GM10847 (cell line): Measurements from ENCODE around the gene LMX1A.

Experiments
- POLR2A ChIP-seq: IDR thresholded peaks from 2 replicates; pipeline ENCODE4 v1.6.1; 2011; ENCODE audit not compliant: insufficient read length; ENCODE audit errors: extremely low read depth

Gene LMX1A

GRCh38 chr1:165187031-165188009 is 169.2 kb downstream of the LMX1A start:
- TF ChIP-seq POLR2A = no peak

DNA sequence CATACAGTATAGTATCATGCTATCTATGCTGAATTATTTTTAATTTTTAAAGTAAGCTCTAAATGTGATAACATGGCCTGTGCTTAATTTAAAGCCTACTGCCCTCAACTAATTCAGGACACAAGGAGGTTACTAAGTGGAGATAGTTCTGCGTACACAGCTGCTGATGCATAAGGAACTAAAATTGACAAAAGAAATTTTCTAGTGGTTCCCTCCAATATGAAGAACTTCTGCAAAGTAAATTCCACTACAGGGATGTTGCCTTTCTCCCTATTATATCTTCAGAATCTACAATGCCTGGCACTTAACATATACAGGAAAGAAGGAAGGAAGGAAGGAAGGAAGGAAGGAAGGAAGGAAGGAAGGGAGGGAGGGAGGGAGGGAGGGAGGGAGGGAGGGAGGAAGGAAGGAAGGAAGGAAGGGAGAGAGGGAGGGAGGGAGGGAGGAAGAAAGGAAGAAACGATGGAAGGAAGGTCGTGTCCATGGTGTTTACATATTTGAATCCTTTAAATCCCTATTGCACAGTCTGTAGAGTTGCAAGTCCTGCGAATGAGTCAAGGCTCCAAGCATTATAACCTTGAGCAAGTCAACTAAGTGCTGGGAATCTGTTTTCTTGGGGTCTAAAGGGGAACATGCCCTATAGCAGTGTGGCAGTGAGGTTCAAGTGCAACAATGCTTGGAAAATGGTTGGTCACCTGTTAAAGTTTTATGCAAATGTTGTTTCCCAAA is 171.2 kb downstream of the LMX1A start:
- TF ChIP-seq POLR2A = no peak

- TF ChIP-seq POLR2A = no peak
These were observed 173.5 kb downstream of the LMX1A start for GRCh38 chr1:165182975-165183374.

DNA sequence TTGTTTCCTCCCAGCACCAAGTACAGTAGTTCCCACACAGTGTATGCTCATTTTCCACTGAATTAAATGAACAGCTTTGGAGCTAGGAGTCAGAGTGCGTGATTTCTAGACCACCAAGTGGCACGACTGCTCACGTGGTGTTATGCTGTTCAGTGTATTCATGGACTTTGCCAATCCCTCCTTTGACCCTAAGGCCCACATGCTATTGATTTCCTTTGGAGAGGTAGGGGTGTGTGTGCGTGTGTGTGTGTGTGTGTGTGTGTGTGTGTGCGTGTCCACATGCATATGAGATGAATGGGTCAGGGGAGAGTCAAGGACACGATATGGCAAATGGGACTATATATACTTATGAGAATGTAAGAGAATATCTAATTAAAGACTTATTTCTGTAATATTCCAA is 177.2 kb downstream of the LMX1A start:
- TF ChIP-seq POLR2A = no peak

- TF ChIP-seq POLR2A = no peak
These were observed 182.0 kb downstream of the LMX1A start for GRCh38 chr1:165174491-165174890.

DNA sequence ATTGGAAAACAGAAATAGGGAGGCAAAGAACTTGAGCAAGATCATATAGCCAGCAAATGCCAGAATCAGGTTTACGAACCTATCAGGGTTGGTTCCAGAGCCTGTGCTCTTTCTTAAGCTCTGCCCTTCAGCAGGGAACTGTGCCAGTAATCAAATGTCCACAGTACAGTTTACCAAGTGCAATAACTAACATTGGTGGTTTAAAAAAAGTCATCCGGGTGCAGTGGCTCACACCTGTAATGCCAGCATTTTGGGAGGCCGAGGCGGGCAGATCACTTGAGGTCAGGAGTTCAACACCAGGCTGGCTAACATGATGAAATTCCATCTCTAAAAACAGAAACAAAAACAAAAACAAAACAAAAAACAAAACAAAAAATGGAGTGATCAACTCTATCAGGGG is 182.7 kb downstream of the LMX1A start:
- no peak for TF ChIP-seq POLR2A

DNA sequence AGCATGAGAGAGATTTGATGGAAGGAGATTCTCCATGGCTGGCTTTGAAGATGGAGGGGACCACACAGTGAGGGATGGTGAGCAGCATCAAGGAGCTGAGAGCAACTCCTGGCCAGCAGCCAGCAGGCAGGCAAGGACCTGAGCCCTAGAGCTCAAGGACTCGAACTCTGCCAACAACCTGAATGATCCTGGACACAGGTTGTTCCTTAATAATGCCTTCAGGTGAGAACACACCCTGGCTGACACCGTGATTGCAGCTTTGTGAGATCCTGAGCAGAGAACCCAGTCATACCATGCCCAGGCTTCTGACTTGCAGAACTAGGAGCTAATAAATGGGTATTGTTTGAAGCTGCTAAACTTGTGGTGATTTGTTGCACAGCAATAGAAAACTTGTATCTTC is 183.1 kb downstream of the LMX1A start:
- TF ChIP-seq POLR2A = no peak

DNA sequence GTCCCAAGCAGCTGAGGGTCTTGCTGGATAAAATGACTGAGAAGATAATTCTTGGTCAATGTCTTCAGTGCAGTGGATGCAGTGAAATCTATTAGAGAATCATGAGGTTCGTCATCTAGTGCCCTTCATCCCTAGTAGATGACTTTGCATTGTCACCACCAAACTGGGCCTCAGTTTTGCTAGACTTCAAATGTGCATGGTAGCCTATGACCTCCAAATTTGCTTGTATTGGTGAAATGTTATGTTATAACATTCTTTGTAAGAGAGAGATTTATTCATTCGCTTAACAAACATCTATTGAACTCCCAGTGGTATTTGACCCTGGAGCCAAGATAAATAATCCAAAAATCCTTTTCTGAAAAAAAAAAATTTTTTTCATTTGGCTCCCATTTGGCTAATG is 183.8 kb downstream of the LMX1A start:
- no peak for TF ChIP-seq POLR2A

DNA sequence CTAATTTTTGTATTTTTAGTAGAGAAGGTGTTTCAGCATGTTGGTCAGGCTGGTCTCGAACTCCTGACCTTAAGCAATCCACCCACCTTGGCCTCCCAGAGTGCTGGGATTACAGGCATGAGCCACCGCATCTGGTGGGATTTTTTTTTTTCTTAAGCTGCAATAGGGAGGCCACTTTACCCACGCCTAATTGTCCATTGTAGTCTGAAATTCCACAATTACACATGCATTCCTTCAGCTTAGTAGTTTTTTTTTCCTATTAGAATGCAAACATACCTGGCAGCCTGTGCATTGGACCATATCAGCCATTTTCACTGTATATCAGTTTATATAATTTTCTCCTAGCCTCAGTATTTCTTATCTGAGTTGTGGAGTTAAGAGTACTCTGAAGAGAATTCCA is 186.8 kb downstream of the LMX1A start:
- no peak for TF ChIP-seq POLR2A

DNA sequence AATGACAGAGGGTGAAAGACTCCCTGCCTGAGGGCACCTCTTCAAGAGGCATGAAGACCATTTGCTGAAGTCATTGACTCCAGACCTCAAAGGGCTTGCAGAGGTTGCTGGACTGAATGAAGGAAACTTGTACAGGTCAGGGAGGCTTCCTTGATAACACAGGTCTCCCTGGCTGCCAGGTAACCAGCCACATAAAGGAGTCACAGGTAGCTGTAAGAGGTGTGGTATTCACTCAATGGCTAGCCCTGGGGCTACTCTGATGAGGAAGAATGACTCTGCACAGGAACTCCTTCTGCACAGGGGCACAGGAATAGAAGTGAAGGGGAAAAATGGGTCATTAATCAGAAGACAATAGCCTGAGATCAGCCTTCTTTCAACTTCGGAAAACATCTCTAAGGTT is 187.5 kb downstream of the LMX1A start:
- no peak for TF ChIP-seq POLR2A

DNA sequence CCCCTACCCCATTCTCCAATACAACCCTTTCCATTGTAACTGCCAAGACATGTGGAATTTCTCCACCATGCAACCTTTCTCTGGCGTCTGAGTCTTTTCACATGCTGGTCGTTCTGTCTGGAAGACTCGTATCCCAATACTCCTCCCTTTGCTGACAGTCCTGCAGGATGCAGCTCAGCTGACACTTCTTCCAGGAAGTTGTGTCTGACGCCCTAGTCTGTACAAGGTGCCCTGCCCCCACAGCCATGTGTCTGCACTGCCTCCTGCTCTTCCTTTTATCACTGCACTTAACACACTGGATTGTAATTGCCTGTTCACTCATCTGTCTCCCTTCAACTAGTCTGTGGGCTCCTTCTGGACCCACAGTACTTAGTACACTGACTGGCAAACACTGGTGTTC is 188.0 kb downstream of the LMX1A start:
- no peak for TF ChIP-seq POLR2A

DNA sequence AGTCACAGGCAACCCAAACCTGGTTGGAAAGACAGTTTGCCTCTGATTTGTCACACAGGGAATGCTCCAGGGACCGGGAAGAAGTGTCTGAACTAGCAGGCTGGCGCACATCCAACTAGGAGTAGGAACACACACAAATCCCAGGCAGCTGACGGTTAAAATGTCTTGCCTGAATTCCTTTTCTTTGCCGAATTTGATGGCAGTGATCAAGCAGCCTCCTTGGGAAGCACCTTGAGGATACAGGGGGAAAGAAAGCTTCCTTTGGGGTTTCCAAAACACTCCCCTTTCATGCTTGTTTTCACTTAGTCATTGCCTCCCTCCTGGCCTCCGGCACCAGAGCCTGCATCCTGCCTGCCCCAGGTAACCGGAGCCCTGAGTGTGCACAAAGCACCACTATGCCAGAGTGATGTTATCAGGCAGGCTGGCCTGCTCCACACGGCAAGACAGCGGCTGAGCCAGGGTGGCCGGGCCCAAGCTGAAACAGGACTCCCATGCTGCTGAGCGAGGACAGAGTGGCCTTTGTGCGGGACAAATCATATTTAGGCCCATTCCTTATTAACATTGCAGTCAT is 193.8 kb downstream of the LMX1A start:
- no peak for TF ChIP-seq POLR2A

- no peak for TF ChIP-seq POLR2A
These were observed 195.4 kb downstream of the LMX1A start for GRCh38 chr1:165161130-165161529.

GRCh38 chr1:165153182-165153581 is 203.3 kb downstream of the LMX1A start:
- TF ChIP-seq POLR2A = no peak

DNA sequence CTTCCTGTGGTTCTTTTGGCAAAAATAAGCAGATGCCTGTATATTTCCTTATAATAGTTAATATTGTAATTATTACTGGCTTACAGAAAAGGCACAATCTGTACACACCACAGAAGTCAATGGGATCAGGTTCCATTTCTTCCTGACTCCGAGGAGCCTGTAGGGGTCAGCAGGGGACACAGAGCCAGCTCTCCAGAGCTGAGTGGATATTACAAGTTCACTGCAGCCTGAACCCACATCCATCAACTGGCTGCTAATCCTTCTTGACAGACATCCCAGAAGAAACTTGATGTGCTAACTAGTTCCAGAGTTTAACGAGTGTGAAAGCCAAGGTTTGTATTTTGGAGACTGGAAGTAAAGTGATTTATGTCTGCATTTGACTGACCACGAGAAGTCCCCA is 203.8 kb downstream of the LMX1A start:
- no peak for TF ChIP-seq POLR2A

- TF ChIP-seq POLR2A = no peak
These were observed 204.4 kb downstream of the LMX1A start for GRCh38 chr1:165152109-165152508.
